UCSD-AML1 (cell line): ENCODE results near the gene CEP76.
A peak's percentile ranks its signal among the peaks of the same experiment; 100 is the strongest.

Experiments
- DNase-seq: peaks from one replicate; lab custom pipeline; 2025; ENCODE audit not compliant: unreplicated experiment; lab: John Stamatoyannopoulos, UW

Gene CEP76

GRCh38 chr18:12711446-12711845 is 8.9 kb upstream of the CEP76 start:
- no peak for DNase-seq

- no peak for DNase-seq
These were observed 1.1 kb upstream of the CEP76 start for GRCh38 chr18:12703664-12704063.

GRCh38 chr18:12703096-12703567 is 609 bp upstream of the CEP76 start:
- DNase-seq: no peak

- DNase-seq: no peak
These were observed 1.4 kb downstream of the CEP76 start for GRCh38 chr18:12701161-12701560.

GRCh38 chr18:12699747-12700146 is 2.8 kb downstream of the CEP76 start:
- no peak for DNase-seq

- no peak for DNase-seq
These were observed 8.5 kb downstream of the CEP76 start for GRCh38 chr18:12694032-12694431.

GRCh38 chr18:12692206-12692605 is 10.3 kb downstream of the CEP76 start:
- no peak for DNase-seq

- no peak for DNase-seq
These were observed 13.2 kb downstream of the CEP76 start for GRCh38 chr18:12689256-12689850.

GRCh38 chr18:12686100-12686499 is 16.4 kb downstream of the CEP76 start:
- DNase-seq: no peak

GRCh38 chr18:12679183-12679786 is 23.2 kb downstream of the CEP76 start:
- peak; percentile 74 for DNase-seq

GRCh38 chr18:12668041-12668440 is 34.5 kb downstream of the CEP76 start:
- DNase-seq: no peak

GRCh38 chr18:12659904-12660605 is 42.5 kb downstream of the CEP76 start:
- peak; percentile 14 for DNase-seq

GRCh38 chr18:12658426-12659138 is 43.9 kb downstream of the CEP76 start:
- DNase-seq: peak; percentile 64

GRCh38 chr18:12657684-12658425 is 44.7 kb downstream of the CEP76 start, which contains the start of gene SPIRE1:
SPIRE1 (minus strand) TSS chr18:12658107; CDS start chr18:12657866, 241 bp downstream.
- DNase-seq: peak; percentile 75

GRCh38 chr18:12656938-12657683 is 45.4 kb downstream of the CEP76 start:
- peak; percentile 56 for DNase-seq

GRCh38 chr18:12656605-12656937 is 46.0 kb downstream of the CEP76 start:
- DNase-seq: no peak

- DNase-seq: no peak
These were observed 47.6 kb downstream of the CEP76 start for GRCh38 chr18:12654971-12655370.

- no peak for DNase-seq
These were observed 49.6 kb downstream of the CEP76 start for GRCh38 chr18:12652861-12653401.

GRCh38 chr18:12651651-12652050 is 50.9 kb downstream of the CEP76 start:
- DNase-seq: no peak

- DNase-seq: no peak
These were observed 54.8 kb downstream of the CEP76 start for GRCh38 chr18:12647773-12648172.
